Uterus (tissue), 2 donors: ENCODE data around the gene KRT3.

Source experiments
- CTCF ChIP-seq, 4 experiments: fragments of 200-600 bp in 2 of 4; fragments of 450-650 bp in 2 of 4; sonication (generic) in 2 of 4; IDR thresholded peaks; one replicate each; pipeline ENCODE4 v1.5.1; 2016 to 2019; ENCODE audit warnings: antibody characterized with exemption in 4 of 4, mild to moderate bottlenecking in 2 of 4, moderate library complexity in 1 of 4
- POLR2A ChIP-seq, 2 donors: fragments of 450-650 bp; IDR thresholded peaks; one replicate each; pipeline ENCODE4 v1.6.1; 2016; ENCODE audit warnings: antibody characterized with exemption in 2 of 2, mild to moderate bottlenecking in 1 of 2, moderate library complexity in 1 of 2

- no peak for TF ChIP-seq CTCF (IDR thresholded peaks at IDR 0.05)
- no peak for TF ChIP-seq POLR2A (IDR thresholded peaks at IDR 0.05)
Measured at GRCh38 chr12:52742196-52742580, 53.7 kb downstream of the KRT3 start.
